Thoracic aorta (tissue), 2 donors: Measurements from ENCODE around the gene ZNF280D. TPM values are rescaled to one million over a fixed set of nuclear protein-coding genes. Genes with fewer than 3 reads are reported as not detected.

Source experiments
- ATAC-seq: fragments of 150-250 bp; one replicate; pipeline ENCODE4 v1.8.0; 2017; ENCODE audit warnings: low read depth; ENCODE audit not compliant: insufficient number of reproducible peaks, low FRiP score
- DNase-seq: peaks from one replicate; pipeline ENCODE4 v3.0.0-alpha.2; 2020; ENCODE audit warnings: low spot score
- H3K27ac ChIP-seq, 2 donors: fragments of 200-600 bp; sonication (generic); 1 replicate in 1 of 2; 2 replicates in 1 of 2; pipeline ENCODE4 v1.5.1; 2016; ENCODE audit warnings: mild to moderate bottlenecking in 2 of 2, moderate library complexity in 2 of 2
- H3K27me3 ChIP-seq: fragments of 200-600 bp; sonication (generic); replicated peaks from 2 replicates; pipeline ENCODE4 v1.6.0; 2016; ENCODE audit warnings: mild to moderate bottlenecking; ENCODE audit not compliant: insufficient read depth
- H3K36me3 ChIP-seq: fragments of 200-600 bp; sonication (generic); one replicate; pipeline ENCODE4 v1.5.1; 2016
- H3K4me1 ChIP-seq, 2 donors: fragments of 200-600 bp; sonication (generic); 1 replicate in 1 of 2; 2 replicates in 1 of 2; pipeline versions ENCODE4 v1.5.1 to v1.6.0; 2016; ENCODE audit warnings: low read depth in 2 of 2, mild to moderate bottlenecking in 1 of 2; ENCODE audit not compliant: control insufficient read depth in 1 of 2
- H3K4me3 ChIP-seq: fragments of 200-600 bp; sonication (generic); 2 replicates; pipeline ENCODE4 v1.5.1; 2016; ENCODE audit warnings: mild to moderate bottlenecking
- H3K9me3 ChIP-seq: fragments of 200-600 bp; sonication (generic); 2 replicates; pipeline ENCODE4 v1.5.1; 2016
- total RNA-seq, 2 donors: library from RNA; depleted of rRNA; stranded (reverse); fragments of >200 nt; gene quantifications; one replicate each; pipeline versions ENCODE4 v1.1.0 to v1.2.3, GENCODE V29; 2016
- TF ChIP-seq, protein P1 (sequence below): fragments of 200-600 bp; sonication (generic); IDR thresholded peaks from one replicate; pipeline ENCODE4 v1.5.1; 2019; ENCODE audit warnings: antibody characterized with exemption

Gene ZNF280D
- total RNA-seq, 2 donors from 2014 or later = 50.0 to 55.1 TPM

- no peak for DNase-seq
- ATAC-seq = no peak
- Histone ChIP-seq H3K27me3 (no peaks in the 10 kb centered on the region), H3K4me3 (peak overlapping the region; percentile 75), H3K4me1 (peaks cover 25 to 53% of the 10 kb centered on the region in 2 donors), H3K27ac (peak overlapping the region; percentile 89 to 96), H3K9me3 (no peaks in the 10 kb centered on the region), H3K36me3 (no peaks in the 10 kb centered on the region)
- TF ChIP-seq, protein P1, sequence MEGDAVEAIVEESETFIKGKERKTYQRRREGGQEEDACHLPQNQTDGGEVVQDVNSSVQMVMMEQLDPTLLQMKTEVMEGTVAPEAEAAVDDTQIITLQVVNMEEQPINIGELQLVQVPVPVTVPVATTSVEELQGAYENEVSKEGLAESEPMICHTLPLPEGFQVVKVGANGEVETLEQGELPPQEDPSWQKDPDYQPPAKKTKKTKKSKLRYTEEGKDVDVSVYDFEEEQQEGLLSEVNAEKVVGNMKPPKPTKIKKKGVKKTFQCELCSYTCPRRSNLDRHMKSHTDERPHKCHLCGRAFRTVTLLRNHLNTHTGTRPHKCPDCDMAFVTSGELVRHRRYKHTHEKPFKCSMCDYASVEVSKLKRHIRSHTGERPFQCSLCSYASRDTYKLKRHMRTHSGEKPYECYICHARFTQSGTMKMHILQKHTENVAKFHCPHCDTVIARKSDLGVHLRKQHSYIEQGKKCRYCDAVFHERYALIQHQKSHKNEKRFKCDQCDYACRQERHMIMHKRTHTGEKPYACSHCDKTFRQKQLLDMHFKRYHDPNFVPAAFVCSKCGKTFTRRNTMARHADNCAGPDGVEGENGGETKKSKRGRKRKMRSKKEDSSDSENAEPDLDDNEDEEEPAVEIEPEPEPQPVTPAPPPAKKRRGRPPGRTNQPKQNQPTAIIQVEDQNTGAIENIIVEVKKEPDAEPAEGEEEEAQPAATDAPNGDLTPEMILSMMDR = no peak
These were observed 999 bp downstream of the ZNF280D start for GRCh38 chr15:56732135-56732885.

- ATAC-seq (no peak), DNase-seq (no peak)
- TF ChIP-seq, protein P1 = no peak
- Histone ChIP-seq H3K4me3 (peak overlapping the region; percentile 75), H3K9me3 (no peaks in the 10 kb centered on the region), H3K27ac (peak overlapping the region; percentile 89 to 96), H3K27me3 (no peaks in the 10 kb centered on the region), H3K4me1 (peaks cover 29 to 58% of the 10 kb centered on the region in 2 donors), H3K36me3 (no peaks in the 10 kb centered on the region)
These were observed 1.8 kb downstream of the ZNF280D start for GRCh38 chr15:56731548-56731947.

DNA sequence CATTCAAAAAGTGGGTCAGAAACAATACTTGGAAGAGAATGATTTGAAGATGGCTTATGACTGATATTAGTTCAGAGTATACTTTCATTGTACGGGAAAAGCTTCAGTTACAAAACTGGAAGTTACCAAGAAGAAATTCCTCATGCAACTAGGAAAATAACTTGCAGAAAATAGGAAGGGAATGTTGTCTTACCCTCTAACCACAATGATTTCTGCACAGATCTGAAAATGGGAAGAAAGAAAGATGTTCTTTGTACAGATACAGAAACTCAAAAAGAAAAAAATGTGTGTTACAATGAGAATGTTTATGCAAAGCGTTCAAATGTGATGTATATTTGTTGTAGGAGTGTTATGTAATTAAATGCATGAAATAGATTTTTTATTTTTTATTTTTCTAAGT is 3.7 kb downstream of the ZNF280D start:
- ATAC-seq (no peak), DNase-seq (no peak)
- Histone ChIP-seq H3K27me3 (no peaks in the 10 kb centered on the region), H3K4me1 (peaks cover 37 to 74% of the 10 kb centered on the region in 2 donors), H3K27ac (no peak overlapping the region), H3K9me3 (no peaks in the 10 kb centered on the region), H3K4me3 (no peak overlapping the region), H3K36me3 (no peaks in the 10 kb centered on the region)
- TF ChIP-seq, protein P1 = no peak

GRCh38 chr15:56725386-56725785 is 7.9 kb downstream of the ZNF280D start:
- ATAC-seq (no peak), DNase-seq (no peak)
- TF ChIP-seq, protein P1 = no peak
- Histone ChIP-seq H3K9me3 (no peaks in the 10 kb centered on the region), H3K4me1 (peaks cover 20 to 49% of the 10 kb centered on the region in 2 donors), H3K36me3 (no peaks in the 10 kb centered on the region), H3K4me3 (no peak overlapping the region), H3K27me3 (no peaks in the 10 kb centered on the region), H3K27ac (no peak overlapping the region)

- H3K27ac ChIP-seq = no peak overlapping the region
- DNase-seq (no peak), ATAC-seq (no peak)
- no peaks in the 10 kb centered on the region for H3K27me3 ChIP-seq
- TF ChIP-seq, protein P1 = no peak
- H3K9me3 ChIP-seq = no peaks in the 10 kb centered on the region
- no peaks in the 10 kb centered on the region for H3K36me3 ChIP-seq
- peaks cover 12 to 41% of the 10 kb centered on the region in 2 donors for H3K4me1 ChIP-seq
- H3K4me3 ChIP-seq = no peak overlapping the region
These were observed 9.1 kb downstream of the ZNF280D start for GRCh38 chr15:56724232-56724631.
